ENCODE results near the gene XIRP1.

The XIRP1 gene

DNA sequence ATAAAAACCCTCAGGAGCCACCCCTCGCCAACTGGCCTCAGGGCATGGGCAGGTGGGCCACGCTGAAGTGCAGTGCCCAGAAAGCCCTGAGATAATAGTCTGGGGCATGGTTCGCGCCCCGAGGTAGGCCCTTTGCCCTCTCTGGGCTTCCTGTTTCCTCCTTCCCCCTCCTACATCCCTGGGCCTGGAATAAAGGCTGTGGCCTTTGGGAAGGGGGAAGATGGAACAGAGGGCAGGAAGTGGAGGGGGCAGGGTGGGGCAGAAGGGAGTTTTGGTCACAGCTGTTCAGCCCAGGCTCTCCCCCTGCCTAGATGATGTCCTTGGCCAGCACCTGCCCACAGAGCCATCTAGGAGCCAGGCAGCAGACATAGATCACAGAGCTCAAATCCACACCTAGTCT lies 50.3 kb downstream of the XIRP1 start:
- DNase-seq (ENCODE audit: low read depth, low spot score), result no peak
- POLR2A ChIA-PET, result no interaction called here

GRCh38 chr3:39141171-39141995 lies 51.0 kb downstream of the XIRP1 start:
- ChIA-PET POLR2A (no interaction called here), CTCF (interaction anchor here (0.6 to 2.3 kb wide), 5 partner anchors 9 to 147 kb away, joined by 3 to 11 read pairs (median 3); partner anchors contain the start of genes GORASP1 and TTC21A)
- no peak overlapping the region for H3K4me3 ChIP-seq (ENCODE audit: low read depth, low read length)
- DNase-seq (ENCODE audit: low read depth, low spot score), result no peak
- TF ChIP-seq CTCF (IDR thresholded peaks at IDR 0.05; ENCODE audit: insufficient read depth, low read length, missing control alignments), result no peak

More for the DNA sequence above, 50.3 kb downstream of the XIRP1 start:
- TF ChIP-seq CTCF (IDR thresholded peaks at IDR 0.05; ENCODE audit: insufficient read depth, low read length, missing control alignments), result no peak
- H3K4me3 ChIP-seq (ENCODE audit: low read depth, low read length), result no peak overlapping the region
- CTCF ChIA-PET, result interaction anchor here (1.5 to 2.3 kb wide), 2 partner anchors 10 to 146 kb away, joined by 3 to 9 read pairs; no protein-coding TSS in a partner anchor

- no peak for TF ChIP-seq CTCF (IDR thresholded peaks at IDR 0.05; ENCODE audit: insufficient read depth, low read length, missing control alignments)
- POLR2A ChIA-PET, result no interaction called here
- no peak overlapping the region for H3K4me3 ChIP-seq (ENCODE audit: low read depth, low read length)
- CTCF ChIA-PET, result interaction anchor here (1.0 to 2.3 kb wide), 4 partner anchors 8 to 148 kb away, joined by 3 to 11 read pairs (median 6); no protein-coding TSS in a partner anchor
- no peak for DNase-seq (ENCODE audit: low read depth, low spot score)
Observed at GRCh38 chr3:39140341-39140971, 51.9 kb downstream of the XIRP1 start.

- DNase-seq (ENCODE audit: low read depth, low spot score), result no peak
- ChIA-PET POLR2A (interaction anchor here (1.0 kb wide), 1 partner anchor 12 kb away, joined by 3 read pairs; no protein-coding TSS in a partner anchor), CTCF (interaction anchor here (0.9 to 1.1 kb wide), 3 partner anchors 12 to 149 kb away, joined by 4 to 11 read pairs (median 6); no protein-coding TSS in a partner anchor)
- H3K4me3 ChIP-seq (ENCODE audit: low read depth, low read length), result no peak overlapping the region
- no peak for TF ChIP-seq CTCF (IDR thresholded peaks at IDR 0.05; ENCODE audit: insufficient read depth, low read length, missing control alignments)
Observed at GRCh38 chr3:39139442-39139841, 53.0 kb downstream of the XIRP1 start.

GRCh38 chr3:39138804-39139415 lies 53.5 kb downstream of the XIRP1 start:
- ChIA-PET POLR2A (interaction anchor here (1.0 kb wide), 1 partner anchor 12 kb away, joined by 3 read pairs; no protein-coding TSS in a partner anchor), CTCF (interaction anchor here (0.9 to 1.1 kb wide), 2 partner anchors 12 to 149 kb away, joined by 6 to 11 read pairs; no protein-coding TSS in a partner anchor)
- no peak overlapping the region for H3K4me3 ChIP-seq (ENCODE audit: low read depth, low read length)
- DNase-seq (ENCODE audit: low read depth, low spot score), result no peak
- no peak for TF ChIP-seq CTCF (IDR thresholded peaks at IDR 0.05; ENCODE audit: insufficient read depth, low read length, missing control alignments)

Measured in AG04449 (cell line).